ENCODE measurements around the gene KCNK6. TPM values are rescaled to one million over a fixed set of nuclear protein-coding genes. Genes with fewer than 3 reads are reported as not detected.
A peak's percentile ranks its signal among the peaks of the same experiment; 100 is the strongest.

The KCNK6 gene
- total RNA-seq, 1 experiment from 2014 or later = 0.05 TPM

DNA sequence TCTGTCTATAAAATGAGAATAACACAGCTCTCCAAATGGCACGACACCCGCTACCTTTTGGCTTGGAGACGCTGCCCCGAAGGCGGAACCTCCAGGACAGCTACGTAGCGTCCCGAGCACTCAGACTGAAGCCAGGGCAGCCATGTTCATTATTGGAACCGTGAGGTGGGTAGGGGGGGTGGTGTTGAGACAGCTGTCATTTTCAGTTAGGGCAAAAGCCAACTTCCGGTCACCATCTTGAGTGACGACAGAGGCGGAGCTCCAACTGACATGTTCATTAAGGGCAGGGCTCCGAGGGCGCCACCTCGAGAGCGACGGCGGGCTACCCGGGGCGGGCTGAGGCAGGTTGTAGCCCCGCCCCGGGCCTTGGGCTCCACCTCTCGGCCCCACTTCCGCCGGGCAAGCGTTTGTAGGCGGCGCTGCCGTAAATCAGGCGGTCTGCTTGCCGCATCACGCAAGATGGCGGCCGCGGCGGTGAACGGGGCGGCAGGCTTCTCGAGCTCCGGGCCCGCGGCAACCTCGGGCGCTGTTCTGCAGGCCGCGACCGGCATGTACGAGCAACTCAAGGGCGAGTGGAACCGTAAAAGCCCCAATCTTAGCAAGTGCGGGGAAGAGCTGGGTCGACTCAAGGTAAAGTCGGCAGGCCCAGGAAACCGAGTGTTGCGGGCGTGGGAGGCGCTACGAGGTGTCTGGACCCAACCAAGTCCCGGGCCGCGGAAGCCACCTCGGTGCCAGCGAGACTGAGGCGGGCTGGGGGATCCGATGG is 54.9 kb downstream of the KCNK6 start, which contains the start of gene PSMD8:
TSS of gene PSMD8 (plus strand) at position 240 of the 766 bp plus-strand sequence. CDS start at position 271, 31 bp downstream.
- in situ Hi-C loops (cut with HindIII; ENCODE audit: low pct_unique_long_range_greater_than_20kb, low sequenced_read_pairs) = no loop called here
- DNase-seq (ENCODE audit: low read depth, low spot score) = peak; percentile 99

DNA sequence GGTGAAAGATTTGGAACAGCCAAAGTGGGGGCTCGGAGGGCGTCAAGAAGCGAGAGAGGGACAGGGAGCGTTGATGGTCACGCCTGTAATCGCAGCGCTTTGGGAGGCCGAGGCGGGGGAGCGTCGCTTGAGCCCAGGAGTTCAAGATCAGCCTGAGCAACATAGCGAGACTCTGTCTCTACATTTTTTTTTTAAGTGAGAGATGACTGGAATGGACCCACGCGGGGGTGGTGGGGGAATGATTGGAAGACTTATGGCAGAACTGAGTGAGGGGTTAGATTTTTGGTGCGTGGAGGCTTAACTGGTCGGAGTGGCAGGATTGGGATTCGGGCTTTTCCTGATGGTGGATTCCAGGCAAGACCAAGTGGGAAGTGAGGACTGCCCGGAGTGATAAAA is 55.5 kb downstream of the KCNK6 start:
- in situ Hi-C loops (cut with HindIII; ENCODE audit: low pct_unique_long_range_greater_than_20kb, low sequenced_read_pairs) = no loop called here
- DNase-seq (ENCODE audit: low read depth, low spot score) = no peak

DNA sequence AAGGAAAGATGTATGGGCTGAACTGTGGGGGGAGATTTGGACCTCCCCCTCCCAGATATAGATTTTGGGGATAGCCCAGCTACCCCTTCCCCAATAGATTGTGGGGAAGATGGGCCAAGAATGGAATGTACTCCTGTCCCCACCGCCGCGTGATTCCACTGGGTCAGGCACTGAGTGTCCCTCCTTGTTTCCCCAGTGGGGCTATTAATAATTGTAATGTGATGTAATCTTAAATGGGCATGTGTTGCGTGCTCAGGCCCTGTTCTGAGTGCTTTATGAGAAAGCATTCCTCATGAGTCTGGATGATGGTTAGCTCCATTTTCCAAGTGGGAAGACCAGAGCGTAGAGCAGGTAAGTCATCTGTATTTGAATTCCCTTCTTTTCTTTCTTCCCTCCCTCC is 56.1 kb downstream of the KCNK6 start:
- in situ Hi-C loops (cut with HindIII; ENCODE audit: low pct_unique_long_range_greater_than_20kb, low sequenced_read_pairs) = no loop called here
- peak; percentile 12 for DNase-seq (ENCODE audit: low read depth, low spot score)

DNA sequence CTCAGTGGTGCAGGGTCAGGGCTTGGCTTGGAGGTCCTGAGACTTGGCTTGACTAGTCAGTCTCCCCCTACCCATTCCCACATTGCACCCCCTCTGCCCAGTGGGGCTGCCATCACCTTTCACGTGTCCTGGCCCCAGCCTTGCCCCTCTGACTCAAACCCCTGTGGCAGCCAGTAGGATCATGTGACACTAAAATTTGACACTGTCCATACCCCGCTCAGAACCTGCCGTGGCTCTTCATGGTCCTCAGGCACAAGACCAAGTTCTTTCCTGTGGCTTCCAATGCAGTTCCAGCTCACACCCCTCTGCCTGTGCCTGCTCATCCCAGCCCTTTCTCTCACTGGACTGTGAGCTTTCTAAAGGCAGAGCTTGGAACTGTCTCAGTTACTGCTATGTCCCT is 56.9 kb downstream of the KCNK6 start:
- DNase-seq (ENCODE audit: low read depth, low spot score) = no peak
- in situ Hi-C loops (cut with HindIII; ENCODE audit: low pct_unique_long_range_greater_than_20kb, low sequenced_read_pairs) = no loop called here

DNA sequence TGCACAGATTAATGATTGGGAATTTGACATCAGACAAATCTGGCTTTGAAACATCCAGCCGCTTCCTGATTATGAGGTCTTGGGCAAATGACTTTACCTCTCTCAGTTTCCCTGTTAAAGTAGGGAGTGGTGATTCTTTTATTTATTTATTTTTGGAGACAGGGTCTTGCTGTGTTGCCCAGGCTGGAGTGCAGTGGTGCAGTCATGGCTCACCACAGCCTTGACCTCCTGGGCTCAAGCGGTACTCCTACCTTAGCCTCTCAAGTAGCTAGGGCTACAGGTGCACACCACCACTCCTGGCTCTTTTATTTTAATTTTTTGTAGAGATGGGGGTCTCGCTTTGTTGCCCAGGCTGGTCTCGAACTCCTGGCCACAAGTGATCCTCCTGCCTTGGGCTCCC is 57.4 kb downstream of the KCNK6 start:
- in situ Hi-C loops (cut with HindIII; ENCODE audit: low pct_unique_long_range_greater_than_20kb, low sequenced_read_pairs) = no loop called here
- DNase-seq (ENCODE audit: low read depth, low spot score) = no peak

DNA sequence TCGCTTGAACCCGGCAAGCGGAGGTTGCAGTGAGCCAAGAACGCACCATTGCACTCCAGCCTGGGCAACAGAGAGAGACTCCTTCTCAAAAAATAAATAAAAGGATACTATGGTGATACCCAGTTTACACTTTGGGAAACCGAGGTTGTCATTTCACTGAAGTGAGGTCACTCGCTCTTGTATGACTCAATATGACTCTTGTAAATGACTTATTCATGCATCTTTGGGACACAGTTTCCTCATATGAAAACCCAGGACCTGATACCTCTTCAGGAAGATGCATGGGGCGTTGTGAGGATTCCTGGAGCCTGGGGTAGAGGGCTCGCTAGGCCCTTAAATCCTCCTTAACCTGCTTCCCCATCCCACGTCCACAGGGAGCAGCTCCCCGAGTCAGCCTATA is 59.2 kb downstream of the KCNK6 start:
- in situ Hi-C loops (cut with HindIII; ENCODE audit: low pct_unique_long_range_greater_than_20kb, low sequenced_read_pairs) = no loop called here
- no peak for DNase-seq (ENCODE audit: low read depth, low spot score)

DNA sequence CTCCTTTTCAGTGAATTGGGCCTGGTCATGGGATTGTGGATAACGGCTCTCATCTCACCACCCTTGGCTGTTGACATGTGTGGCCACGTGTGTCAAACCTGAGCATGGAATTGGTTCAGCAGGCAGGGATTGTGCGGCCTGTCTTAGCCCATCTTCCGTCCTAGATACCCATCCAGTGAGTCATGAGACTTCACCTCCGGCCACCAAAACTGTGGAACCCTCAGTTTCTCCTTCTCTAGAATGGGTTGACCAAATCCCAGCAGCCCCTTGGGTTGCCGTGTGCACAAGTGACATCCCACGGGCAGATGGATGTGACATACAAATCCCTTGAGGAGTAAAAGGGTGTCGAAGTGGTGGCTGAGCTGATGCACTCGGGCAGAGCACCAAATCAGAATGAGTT is 61.5 kb downstream of the KCNK6 start:
- in situ Hi-C loops (cut with HindIII; ENCODE audit: low pct_unique_long_range_greater_than_20kb, low sequenced_read_pairs) = no loop called here
- DNase-seq (ENCODE audit: low read depth, low spot score) = no peak

Small RNA genes within 50 kb of the gene (small RNA-seq; reads per million reads assigned to genes)
- gene RF00019 = 0 reads per million in 2 experiments

Other genes with a start within 250 kb of the KCNK6 start
- 1.7 and 2.5 TPM in 2 replicates for gene DPF1, start 95.6 kb upstream of the KCNK6 start, total RNA-seq (2014; rRNA removed; shearing (Covaris generic))
- not detected in 2 replicates for gene PPP1R14A, start 63.5 kb upstream of the KCNK6 start, total RNA-seq (2014; rRNA removed; shearing (Covaris generic))
- gene SPINT2, start 55.3 kb upstream of the KCNK6 start, total RNA-seq (2014; rRNA removed; shearing (Covaris generic)) = not detected in 2 replicates
- gene C19orf33, start 15.6 kb upstream of the KCNK6 start, total RNA-seq (2014; rRNA removed; shearing (Covaris generic)) = not detected in 2 replicates
- gene YIF1B, start 3.9 kb upstream of the KCNK6 start, total RNA-seq (2014; rRNA removed; shearing (Covaris generic)) = 106 and 124 TPM in 2 replicates
- 0.11 and 1.9 TPM in 2 replicates for gene CATSPERG, start 16.0 kb downstream of the KCNK6 start, total RNA-seq (2014; rRNA removed; shearing (Covaris generic))
- gene PSMD8, start 54.7 kb downstream of the KCNK6 start, total RNA-seq (2014; rRNA removed; shearing (Covaris generic)) = 279 and 300 TPM in 2 replicates
- not detected in 2 replicates for gene GGN, start 68.2 kb downstream of the KCNK6 start, total RNA-seq (2014; rRNA removed; shearing (Covaris generic))
- 0.05 and 0.42 TPM in 2 replicates for gene SPRED3, start 68.9 kb downstream of the KCNK6 start, total RNA-seq (2014; rRNA removed; shearing (Covaris generic))
- 6.9 and 8.9 TPM in 2 replicates for gene FAM98C, start 83.2 kb downstream of the KCNK6 start, total RNA-seq (2014; rRNA removed; shearing (Covaris generic))
- gene RASGRP4, start 106.4 kb downstream of the KCNK6 start, total RNA-seq (2014; rRNA removed; shearing (Covaris generic)) = not detected in 2 replicates
- gene RYR1, start 113.8 kb downstream of the KCNK6 start, total RNA-seq (2014; rRNA removed; shearing (Covaris generic)) = 0.03 TPM in 1 of 2 replicates, not detected in the other

All from SK-MEL-5 (cell line).